Right ventricle myocardium superior (tissue), 1 donor: ENCODE results near the gene MITD1. TPM values are rescaled to one million over a fixed set of nuclear protein-coding genes. Genes with fewer than 3 reads are reported as not detected.
A peak's percentile ranks its signal among the peaks of the same experiment; 100 is the strongest.
"Not testable (repeated sequence)": the region's sequence is repeated elsewhere in the genome, so short reads cannot be mapped to it uniquely, and the experiment has no call there.

ENCODE experiments used
- ATAC-seq: fragments of 200-7000 bp; cut with Tn5 transposase; one replicate; pipeline ENCODE4 v1.9.1; 2020; ENCODE audit warnings: mild to moderate bottlenecking; ENCODE audit not compliant: poor library complexity
- DNase-seq: peaks from one replicate; pipeline ENCODE4 v3.0.0-alpha.2; 2020
- intact Hi-C: fragments of 100-400 bp; cut with DNase I; formaldehyde crosslinking; loops from one replicate; pipeline ENCODE4 v1.11.2; 2022
- total RNA-seq: library from RNA; stranded (reverse); fragmentation: NEBNext Ultra II Directional; extraction: Animal tissue kit (Norgen Biotek cat#: 25700); gene quantifications from one replicate; pipeline ENCODE4 v1.2.1, GENCODE V29; 2021
- donor health status: DM: no; HTN: yes; CAD: no; lungs with severe emphysema.

The MITD1 gene
- total RNA-seq, 1 donor from 2014 or later: 15.0 TPM

GRCh38 chr2:99158599-99158998 lies 22.3 kb downstream of the MITD1 start:
- intact Hi-C loops: no loop called here
- DNase-seq (no peak), ATAC-seq (no peak)

- ATAC-seq (no peak), DNase-seq (no peak)
- intact Hi-C loops: no loop called here
These were observed 24.0 kb downstream of the MITD1 start for GRCh38 chr2:99156891-99157290.

- intact Hi-C loops: no loop called here
- ATAC-seq: peak; percentile 99
- DNase-seq: peak; percentile 95
These were observed 26.0 kb downstream of the MITD1 start, which contains the start of the genes LIPT1 and TSGA10 for GRCh38 chr2:99154643-99155536. Gene LIPT1 (plus strand): TSS chr2:99154967. CDS start chr2:99161958, 6,991 bp downstream. Gene TSGA10 (minus strand): TSS chr2:99154942. CDS start chr2:99109439, 45,503 bp downstream.

- intact Hi-C loops: no loop called here
- no peak for ATAC-seq
These were observed 26.8 kb downstream of the MITD1 start for GRCh38 chr2:99153921-99154604.

GRCh38 chr2:99152199-99152895 lies 28.5 kb downstream of the MITD1 start:
- no peak for ATAC-seq
- intact Hi-C loops: no loop called here
- no peak for DNase-seq

More at GRCh38 chr2:99153921-99154604, 26.8 kb downstream of the MITD1 start:
- no peak for DNase-seq

- intact Hi-C loops: no loop called here
- ATAC-seq: no peak
- no peak for DNase-seq
These were observed 30.2 kb downstream of the MITD1 start for GRCh38 chr2:99150706-99151105.

- DNase-seq (peak; percentile 96), ATAC-seq (peak; percentile 99)
- intact Hi-C loops: no loop called here
These were observed 39.4 kb downstream of the MITD1 start, which contains the start of gene C2orf15 for GRCh38 chr2:99141110-99142108. Gene C2orf15 (plus strand): TSS chr2:99141707. CDS start chr2:99150559, 8,852 bp downstream.

GRCh38 chr2:99140860-99141109 lies 40.1 kb downstream of the MITD1 start:
- ATAC-seq (peak; percentile 68), DNase-seq (no peak)
- intact Hi-C loops: no loop called here

GRCh38 chr2:99140056-99140859 lies 40.6 kb downstream of the MITD1 start:
- intact Hi-C loops: no loop called here
- DNase-seq (no peak), ATAC-seq (no peak)

- intact Hi-C loops: no loop called here
- ATAC-seq (no peak), DNase-seq (no peak)
These were observed 41.9 kb downstream of the MITD1 start for GRCh38 chr2:99139003-99139402.

- ATAC-seq, intact Hi-C loops, DNase-seq: not testable (repeated sequence)
These were observed 45.8 kb downstream of the MITD1 start for GRCh38 chr2:99135044-99135556.

- ATAC-seq (no peak), DNase-seq (no peak)
- intact Hi-C loops: no loop called here
These were observed 52.9 kb downstream of the MITD1 start for GRCh38 chr2:99127981-99128380.

Other genes with a start within 250 kb of the MITD1 start
- 4.4 TPM for gene CRACDL, start 244.8 kb downstream of the MITD1 start, total RNA-seq
- 0.22 TPM for gene C2orf15, start 39.4 kb downstream of the MITD1 start, total RNA-seq
- 3.4 TPM for gene TSGA10, start 26.1 kb downstream of the MITD1 start, total RNA-seq
- gene LIPT1, start 26.1 kb downstream of the MITD1 start, total RNA-seq: 7.6 TPM
- gene MRPL30, start 126 bp upstream of the MITD1 start, total RNA-seq: 36.0 TPM
- gene LYG2, start 74.6 kb upstream of the MITD1 start, total RNA-seq: not detected
- gene LYG1, start 120.1 kb upstream of the MITD1 start, total RNA-seq: not detected
- 16.6 TPM for gene TXNDC9, start 155.3 kb upstream of the MITD1 start, total RNA-seq
- 84.7 TPM for gene EIF5B, start 156.3 kb upstream of the MITD1 start, total RNA-seq